Tibial nerve (tissue), 4 donors: ENCODE results near the gene CCL24.

Experiments
- CTCF ChIP-seq, 5 experiments: fragments of 200-600 bp in 3 of 5; fragments of 450-650 bp in 2 of 5; sonication (generic) in 3 of 5; IDR thresholded peaks; one replicate each; pipeline ENCODE4 v1.5.1; 2016 to 2019; ENCODE audit warnings: antibody characterized with exemption in 5 of 5, mild to moderate bottlenecking in 3 of 5, moderate library complexity in 2 of 5
- EP300 ChIP-seq, 2 donors: sonication (generic); formaldehyde crosslinking; IDR thresholded peaks; one replicate each; pipeline ENCODE4 v1.6.1; 2017; ENCODE audit warnings: antibody characterized with exemption in 2 of 2, mild to moderate bottlenecking in 1 of 2
- POLR2A ChIP-seq, 2 donors: fragments of 450-650 bp; IDR thresholded peaks; one replicate each; pipeline ENCODE4 v1.6.1; 2017; ENCODE audit warnings: antibody characterized with exemption in 2 of 2, mild to moderate bottlenecking in 2 of 2, moderate library complexity in 2 of 2

- TF ChIP-seq CTCF (IDR thresholded peaks at IDR 0.05) (no peak), EP300 (IDR thresholded peaks at IDR 0.05) (no peak), POLR2A (IDR thresholded peaks at IDR 0.05) (no peak)
These were observed 1.5 kb downstream of the CCL24 start for GRCh38 chr7:75811894-75812678.
